Colonic mucosa (tissue), 4 donors: ENCODE data around the gene ANKRD62. TPM values are rescaled to one million over a fixed set of nuclear protein-coding genes. Genes with fewer than 3 reads are reported as not detected.
"Not testable (repeated sequence)": the region's sequence is repeated elsewhere in the genome, so short reads cannot be mapped to it uniquely, and the experiment has no call there.

Experiments used
- DNase-seq: peaks from one replicate; pipeline ENCODE4 v3.0.0-alpha.2; 2020
- H3K27ac ChIP-seq: fragments of 200-600 bp; one replicate; pipeline ENCODE4 v1.8.0; 2021
- H3K27me3 ChIP-seq: fragments of 200-600 bp; one replicate; pipeline ENCODE4 v1.8.0; 2021
- H3K36me3 ChIP-seq: fragments of 200-600 bp; one replicate; pipeline ENCODE4 v1.8.0; 2021
- H3K4me1 ChIP-seq: fragments of 200-600 bp; one replicate; pipeline ENCODE4 v1.8.0; 2021; ENCODE audit warnings: mild to moderate bottlenecking
- H3K4me3 ChIP-seq: fragments of 200-600 bp; one replicate; pipeline ENCODE4 v1.8.0; 2021
- H3K9ac ChIP-seq, 2 donors: one replicate each; pipeline ENCODE4 v1.7.0; 2013; ENCODE audit warnings: control low read depth in 2 of 2, low read depth in 2 of 2, low read length in 2 of 2
- H3K9me3 ChIP-seq: fragments of 200-600 bp; one replicate; pipeline ENCODE4 v1.8.0; 2021
- intact Hi-C: fragments of 100-400 bp; cut with DNase I; formaldehyde crosslinking; loops from one replicate; pipeline ENCODE4 v1.14.1; 2022
- total RNA-seq, 2 donors: library from RNA; stranded (reverse); fragmentation: NEBNext Ultra II Directional in 1 of 2; extraction: Animal tissue kit (Norgen Biotek cat#: 25700) in 1 of 2; gene quantifications; one replicate each; pipeline ENCODE4 v1.2.1, GENCODE V29; 2021
- TF ChIP-seq, protein P1 (sequence below): fragments of 200-600 bp; IDR thresholded peaks from one replicate; pipeline ENCODE4 v1.8.0; 2022; ENCODE audit warnings: antibody characterized with exemption, mild to moderate bottlenecking
- donor health status: healthy.
- donor health status: DM: no; HTN: no; CAD: no.
- donor health status: DM: no; HTN: no; CAD: no.

The ANKRD62 gene
- total RNA-seq, 2 donors from 2014 or later = 0.19 to 0.40 TPM

GRCh38 chr18:12068950-12069320 is 24.7 kb upstream of the ANKRD62 start:
- Histone ChIP-seq H3K9ac (no peak overlapping the region), H3K9me3 (no peaks in the 10 kb centered on the region), H3K27me3 (no peaks in the 10 kb centered on the region), H3K27ac (no peak overlapping the region), H3K4me1 (no peaks in the 10 kb centered on the region), H3K4me3 (no peak overlapping the region), H3K36me3 (no peaks in the 10 kb centered on the region)
- intact Hi-C loops = no loop called here
- TF ChIP-seq, protein P1, sequence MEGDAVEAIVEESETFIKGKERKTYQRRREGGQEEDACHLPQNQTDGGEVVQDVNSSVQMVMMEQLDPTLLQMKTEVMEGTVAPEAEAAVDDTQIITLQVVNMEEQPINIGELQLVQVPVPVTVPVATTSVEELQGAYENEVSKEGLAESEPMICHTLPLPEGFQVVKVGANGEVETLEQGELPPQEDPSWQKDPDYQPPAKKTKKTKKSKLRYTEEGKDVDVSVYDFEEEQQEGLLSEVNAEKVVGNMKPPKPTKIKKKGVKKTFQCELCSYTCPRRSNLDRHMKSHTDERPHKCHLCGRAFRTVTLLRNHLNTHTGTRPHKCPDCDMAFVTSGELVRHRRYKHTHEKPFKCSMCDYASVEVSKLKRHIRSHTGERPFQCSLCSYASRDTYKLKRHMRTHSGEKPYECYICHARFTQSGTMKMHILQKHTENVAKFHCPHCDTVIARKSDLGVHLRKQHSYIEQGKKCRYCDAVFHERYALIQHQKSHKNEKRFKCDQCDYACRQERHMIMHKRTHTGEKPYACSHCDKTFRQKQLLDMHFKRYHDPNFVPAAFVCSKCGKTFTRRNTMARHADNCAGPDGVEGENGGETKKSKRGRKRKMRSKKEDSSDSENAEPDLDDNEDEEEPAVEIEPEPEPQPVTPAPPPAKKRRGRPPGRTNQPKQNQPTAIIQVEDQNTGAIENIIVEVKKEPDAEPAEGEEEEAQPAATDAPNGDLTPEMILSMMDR = no peak
- no peak for DNase-seq

- H3K4me1 ChIP-seq, H3K27ac ChIP-seq, intact Hi-C loops, H3K36me3 ChIP-seq, H3K27me3 ChIP-seq, H3K9me3 ChIP-seq, H3K9ac ChIP-seq, H3K4me3 ChIP-seq, DNase-seq: not testable (repeated sequence)
Measured at GRCh38 chr18:12071066-12071465, 22.6 kb upstream of the ANKRD62 start.

DNA sequence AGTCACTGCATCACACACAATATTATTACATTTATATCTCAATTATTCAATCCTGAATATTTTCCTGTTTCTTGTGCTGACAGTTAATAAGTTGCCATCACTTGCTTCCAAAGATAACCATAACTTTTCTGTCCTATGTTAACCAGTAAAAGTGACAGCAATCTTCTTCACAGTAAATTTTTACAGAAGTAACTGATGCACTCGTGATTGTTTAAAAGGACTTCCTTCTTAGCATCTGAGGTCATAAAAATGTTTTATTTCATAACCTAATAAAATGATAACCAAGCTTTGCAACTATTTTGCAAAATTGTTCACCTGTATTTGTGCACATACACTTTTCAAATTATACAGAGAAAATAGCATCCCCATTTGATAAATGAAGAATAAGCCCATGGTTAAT is 20.6 kb upstream of the ANKRD62 start:
- DNase-seq = no peak
- Histone ChIP-seq H3K27ac (no peak overlapping the region), H3K27me3 (no peaks in the 10 kb centered on the region), H3K9ac (no peak overlapping the region), H3K4me3 (no peak overlapping the region), H3K4me1 (no peaks in the 10 kb centered on the region), H3K36me3 (no peaks in the 10 kb centered on the region), H3K9me3 (no peaks in the 10 kb centered on the region)
- intact Hi-C loops = no loop called here
- TF ChIP-seq, protein P1 = no peak

DNA sequence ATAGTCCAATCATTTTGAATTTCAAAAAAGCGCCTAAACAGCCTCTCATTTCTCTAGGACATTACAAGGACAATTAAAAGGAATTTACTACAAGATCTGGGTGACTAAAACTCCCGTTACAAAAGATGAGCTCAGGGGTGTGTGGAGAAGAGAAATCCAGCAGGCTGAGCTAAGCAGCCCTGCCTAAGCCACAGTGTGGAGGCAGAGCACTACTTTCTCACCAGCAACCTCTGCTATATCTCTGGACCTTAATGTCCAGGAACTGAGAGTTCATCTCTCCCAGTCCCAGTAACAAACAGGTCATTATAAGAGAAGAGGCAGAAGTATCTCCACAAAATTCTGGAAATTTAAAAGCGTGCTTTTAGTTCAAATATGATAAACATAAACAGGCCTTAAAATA is 18.9 kb upstream of the ANKRD62 start:
- H3K4me1 ChIP-seq = no peaks in the 10 kb centered on the region
- no peaks in the 10 kb centered on the region for H3K27me3 ChIP-seq
- DNase-seq = no peak
- no peaks in the 10 kb centered on the region for H3K9me3 ChIP-seq
- no peak overlapping the region for H3K27ac ChIP-seq
- no peaks in the 10 kb centered on the region for H3K36me3 ChIP-seq
- no peak overlapping the region for H3K9ac ChIP-seq
- H3K4me3 ChIP-seq = no peak overlapping the region
- TF ChIP-seq, protein P1 = no peak
- intact Hi-C loops = no loop called here

DNA sequence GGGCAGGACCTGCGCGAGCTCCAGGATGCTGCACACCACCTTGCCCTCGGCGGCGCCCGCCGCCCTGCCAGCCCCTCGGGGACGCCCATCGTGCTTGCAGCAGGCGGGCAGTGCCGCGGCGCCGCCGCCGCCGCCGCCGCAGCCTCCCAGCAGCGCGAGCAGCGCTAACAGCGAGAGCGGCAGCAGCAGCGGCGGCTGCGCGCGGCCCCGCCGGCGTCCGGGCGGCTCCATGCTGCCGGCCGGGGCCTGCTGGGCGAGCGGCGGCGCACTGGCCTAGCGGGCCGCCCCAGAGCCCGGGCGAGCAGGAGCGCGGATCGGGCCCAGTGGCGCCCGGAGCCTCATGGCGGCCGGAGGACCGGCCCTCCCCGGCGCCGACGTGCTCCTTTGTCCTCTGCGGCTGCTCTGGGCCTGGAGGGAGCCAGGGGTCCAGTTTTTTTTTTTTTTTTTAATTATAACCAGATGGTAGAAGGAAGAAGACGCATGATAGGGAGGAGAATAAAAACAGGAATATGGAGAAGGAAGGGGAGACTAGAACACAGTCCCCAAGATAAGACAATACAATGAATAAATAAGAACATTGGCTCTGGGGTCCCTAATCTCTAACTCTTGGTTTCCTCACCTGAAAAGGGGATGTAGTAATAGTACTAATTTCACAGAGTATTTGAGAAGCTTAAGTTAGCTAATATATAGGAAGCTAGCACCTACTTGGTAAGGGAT is 17.1 kb upstream of the ANKRD62 start:
- Histone ChIP-seq H3K4me1 (no peaks in the 10 kb centered on the region), H3K27ac (no peak overlapping the region), H3K27me3 (no peaks in the 10 kb centered on the region), H3K4me3 (no peak overlapping the region), H3K9ac (peak overlapping the region in 1 of 2 donors; percentile 24), H3K36me3 (no peaks in the 10 kb centered on the region), H3K9me3 (no peaks in the 10 kb centered on the region)
- TF ChIP-seq, protein P1 = no peak
- no peak for DNase-seq
- intact Hi-C loops = no loop called here

DNA sequence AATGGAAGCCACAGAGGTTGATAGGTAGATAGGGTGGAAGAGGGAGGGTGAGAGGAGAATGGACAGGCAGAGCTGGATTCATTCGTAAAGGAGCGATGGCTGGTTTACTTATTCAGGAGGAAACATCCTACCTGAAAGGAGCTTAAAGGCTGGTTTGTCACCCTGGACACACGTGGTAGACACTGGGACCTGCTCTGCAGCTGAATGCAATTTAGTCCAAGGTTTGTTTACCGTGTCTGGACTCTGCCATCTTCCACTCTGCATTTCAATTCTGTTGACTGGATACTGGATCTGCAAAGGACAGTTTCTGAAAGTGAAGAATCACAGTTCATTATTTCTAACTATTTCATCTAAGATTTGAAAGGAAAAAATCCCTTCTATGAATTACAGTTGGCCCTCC is 15.6 kb upstream of the ANKRD62 start:
- H3K36me3 ChIP-seq, H3K27me3 ChIP-seq, H3K4me3 ChIP-seq, H3K9me3 ChIP-seq, H3K4me1 ChIP-seq, DNase-seq, H3K27ac ChIP-seq, intact Hi-C loops, H3K9ac ChIP-seq: not testable (repeated sequence)
